ENCODE data around the gene ADGRV1.
A peak's percentile ranks its signal among the peaks of the same experiment; 100 is the strongest.

Gene ADGRV1

GRCh38 chr5:90965110-90965685 is 406.6 kb downstream of the ADGRV1 start:
- Histone ChIP-seq H4K91ac (ENCODE audit: low read depth, low read length) (no peak overlapping the region), H4K8ac (ENCODE audit: low read depth, low read length) (no peak overlapping the region), H3K79me1 (ENCODE audit: low read length) (no peaks in the 10 kb centered on the region), H3K9me3 (ENCODE audit: insufficient read depth, low read depth, low read length) (peaks cover 2% of the 10 kb centered on the region), H4K12ac (ENCODE audit: low read depth, low read length) (no peak overlapping the region), H3K27me3 (ENCODE audit: insufficient read depth, low read length) (no peaks in the 10 kb centered on the region), H3K14ac (ENCODE audit: low read length) (no peak overlapping the region), H2BK5ac (ENCODE audit: low read depth, low read length, poor library complexity) (no peak overlapping the region), H2AFZ (ENCODE audit: insufficient read depth, low read length, poor library complexity) (no peak overlapping the region), H3K27ac (ENCODE audit: low read depth, low read length) (no peak overlapping the region), H3K9ac (ENCODE audit: low read length) (no peak overlapping the region), H3K18ac (ENCODE audit: low read length) (no peak overlapping the region), H3K79me2 (ENCODE audit: control insufficient read depth, insufficient read depth, low read length, poor library complexity) (no peaks in the 10 kb centered on the region), H3K4me2 (ENCODE audit: low read length) (no peak overlapping the region), H2AK5ac (ENCODE audit: low read length) (no peak overlapping the region), H2BK120ac (ENCODE audit: insufficient read depth, low read length, poor library complexity) (no peak overlapping the region), H3K4ac (ENCODE audit: low read depth, low read length) (no peak overlapping the region), H2BK12ac (ENCODE audit: low read length) (no peak overlapping the region), H3K36me3 (ENCODE audit: control insufficient read depth in 1 of 2, insufficient read depth in 2 of 2, low read length in 2 of 2) (peaks cover 0 to 4% of the 10 kb centered on the region in 2 experiments), H3K4me3 (ENCODE audit: low read depth, low read length) (no peak overlapping the region), H3K4me1 (ENCODE audit: control insufficient read depth in 1 of 2, insufficient read depth in 2 of 2, low read length in 2 of 2) (no peaks in the 10 kb centered on the region), H3K23ac (ENCODE audit: low read length) (no peak overlapping the region)
- WGBS (ENCODE audit: extremely low coverage, insufficient coverage, insufficient read length): no CpG with 5 or more reads among the region's 7 CpGs
- peak in 1 of 2 donors; percentile 16 for DNase-seq

GRCh38 chr5:90967443-90967842 is 408.8 kb downstream of the ADGRV1 start:
- Histone ChIP-seq H3K18ac (ENCODE audit: low read length) (no peak overlapping the region), H2AK5ac (ENCODE audit: low read length) (no peak overlapping the region), H3K4me1 (ENCODE audit: control insufficient read depth in 1 of 2, insufficient read depth in 2 of 2, low read length in 2 of 2) (no peaks in the 10 kb centered on the region), H2BK5ac (ENCODE audit: low read depth, low read length, poor library complexity) (no peak overlapping the region), H4K12ac (ENCODE audit: low read depth, low read length) (no peak overlapping the region), H3K27ac (ENCODE audit: low read depth, low read length) (no peak overlapping the region), H3K27me3 (ENCODE audit: insufficient read depth, low read length) (no peaks in the 10 kb centered on the region), H4K8ac (ENCODE audit: low read depth, low read length) (no peak overlapping the region), H2AFZ (ENCODE audit: insufficient read depth, low read length, poor library complexity) (no peak overlapping the region), H2BK12ac (ENCODE audit: low read length) (no peak overlapping the region), H3K4ac (ENCODE audit: low read depth, low read length) (no peak overlapping the region), H3K36me3 (ENCODE audit: control insufficient read depth in 1 of 2, insufficient read depth in 2 of 2, low read length in 2 of 2) (peaks cover 0 to 4% of the 10 kb centered on the region in 2 experiments), H2BK120ac (ENCODE audit: insufficient read depth, low read length, poor library complexity) (no peak overlapping the region), H3K9me3 (ENCODE audit: insufficient read depth, low read depth, low read length) (peaks cover 2% of the 10 kb centered on the region), H3K14ac (ENCODE audit: low read length) (no peak overlapping the region), H3K79me1 (ENCODE audit: low read length) (no peaks in the 10 kb centered on the region), H4K91ac (ENCODE audit: low read depth, low read length) (no peak overlapping the region), H3K9ac (ENCODE audit: low read length) (no peak overlapping the region), H3K4me2 (ENCODE audit: low read length) (no peak overlapping the region), H3K79me2 (ENCODE audit: control insufficient read depth, insufficient read depth, low read length, poor library complexity) (no peaks in the 10 kb centered on the region), H3K23ac (ENCODE audit: low read length) (no peak overlapping the region), H3K4me3 (ENCODE audit: low read depth, low read length) (no peak overlapping the region)
- no CpG with 5 or more reads among the region's 2 CpGs for WGBS (ENCODE audit: extremely low coverage, insufficient coverage, insufficient read length)
- DNase-seq: no peak

DNA sequence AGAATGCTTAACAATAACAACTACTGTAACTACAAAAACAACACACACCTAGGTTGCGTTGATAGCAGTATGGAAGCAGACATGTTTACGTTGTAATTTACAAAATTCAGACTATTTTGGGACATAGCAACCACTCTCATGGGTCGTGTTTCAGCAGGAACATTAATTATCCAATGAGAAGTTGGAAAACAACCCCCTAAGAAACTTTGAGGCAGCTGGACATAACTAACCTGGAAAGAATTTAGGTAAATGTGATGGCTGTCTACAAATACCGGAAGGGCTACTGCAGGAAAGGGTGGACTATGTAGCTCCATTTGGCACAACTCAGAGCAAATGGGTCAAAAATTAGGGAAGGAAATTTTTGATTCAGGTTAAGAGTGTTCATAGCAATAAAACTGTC is 409.3 kb downstream of the ADGRV1 start:
- Histone ChIP-seq H2BK5ac (ENCODE audit: low read depth, low read length, poor library complexity) (no peak overlapping the region), H3K4me3 (ENCODE audit: low read depth, low read length) (no peak overlapping the region)
- WGBS (ENCODE audit: extremely low coverage, insufficient coverage, insufficient read length): no CpG with 5 or more reads among the region's 4 CpGs

GRCh38 chr5:90968319-90968718 is 409.7 kb downstream of the ADGRV1 start:
- Histone ChIP-seq H3K23ac (ENCODE audit: low read length) (no peak overlapping the region), H3K27ac (ENCODE audit: low read depth, low read length) (no peak overlapping the region), H2AFZ (ENCODE audit: insufficient read depth, low read length, poor library complexity) (no peak overlapping the region), H4K8ac (ENCODE audit: low read depth, low read length) (no peak overlapping the region), H3K4me3 (ENCODE audit: low read depth, low read length) (no peak overlapping the region), H3K36me3 (ENCODE audit: control insufficient read depth in 1 of 2, insufficient read depth in 2 of 2, low read length in 2 of 2) (peaks cover 0 to 4% of the 10 kb centered on the region in 2 experiments), H3K4me2 (ENCODE audit: low read length) (no peak overlapping the region), H2BK12ac (ENCODE audit: low read length) (no peak overlapping the region), H2BK120ac (ENCODE audit: insufficient read depth, low read length, poor library complexity) (no peak overlapping the region), H2AK5ac (ENCODE audit: low read length) (no peak overlapping the region), H4K12ac (ENCODE audit: low read depth, low read length) (no peak overlapping the region), H3K9ac (ENCODE audit: low read length) (no peak overlapping the region), H3K4me1 (ENCODE audit: control insufficient read depth in 1 of 2, insufficient read depth in 2 of 2, low read length in 2 of 2) (no peaks in the 10 kb centered on the region), H3K79me2 (ENCODE audit: control insufficient read depth, insufficient read depth, low read length, poor library complexity) (no peaks in the 10 kb centered on the region), H2BK5ac (ENCODE audit: low read depth, low read length, poor library complexity) (no peak overlapping the region), H3K4ac (ENCODE audit: low read depth, low read length) (no peak overlapping the region), H3K79me1 (ENCODE audit: low read length) (no peaks in the 10 kb centered on the region), H3K14ac (ENCODE audit: low read length) (no peak overlapping the region), H3K9me3 (ENCODE audit: insufficient read depth, low read depth, low read length) (peaks cover 2% of the 10 kb centered on the region), H3K18ac (ENCODE audit: low read length) (no peak overlapping the region), H4K91ac (ENCODE audit: low read depth, low read length) (no peak overlapping the region), H3K27me3 (ENCODE audit: insufficient read depth, low read length) (no peaks in the 10 kb centered on the region)
- no peak for DNase-seq

More for the DNA sequence above, 409.3 kb downstream of the ADGRV1 start:
- no peak overlapping the region for H2AK5ac ChIP-seq (ENCODE audit: low read length)
- peaks cover 2% of the 10 kb centered on the region for H3K9me3 ChIP-seq (ENCODE audit: insufficient read depth, low read depth, low read length)
- H2BK120ac ChIP-seq (ENCODE audit: insufficient read depth, low read length, poor library complexity): no peak overlapping the region
- peaks cover 0 to 4% of the 10 kb centered on the region in 2 experiments for H3K36me3 ChIP-seq (ENCODE audit: control insufficient read depth in 1 of 2, insufficient read depth in 2 of 2, low read length in 2 of 2)
- no peak overlapping the region for H2AFZ ChIP-seq (ENCODE audit: insufficient read depth, low read length, poor library complexity)
- no peak overlapping the region for H3K27ac ChIP-seq (ENCODE audit: low read depth, low read length)
- H3K9ac ChIP-seq (ENCODE audit: low read length): no peak overlapping the region
- no peaks in the 10 kb centered on the region for H3K79me1 ChIP-seq (ENCODE audit: low read length)
- H2BK12ac ChIP-seq (ENCODE audit: low read length): no peak overlapping the region
- no peak overlapping the region for H3K18ac ChIP-seq (ENCODE audit: low read length)
- H3K23ac ChIP-seq (ENCODE audit: low read length): no peak overlapping the region
- H3K79me2 ChIP-seq (ENCODE audit: control insufficient read depth, insufficient read depth, low read length, poor library complexity): no peaks in the 10 kb centered on the region
- DNase-seq: peak in 1 of 2 donors; percentile 61
- H3K4me2 ChIP-seq (ENCODE audit: low read length): no peak overlapping the region
- H3K27me3 ChIP-seq (ENCODE audit: insufficient read depth, low read length): no peaks in the 10 kb centered on the region
- H4K12ac ChIP-seq (ENCODE audit: low read depth, low read length): no peak overlapping the region
- no peaks in the 10 kb centered on the region for H3K4me1 ChIP-seq (ENCODE audit: control insufficient read depth in 1 of 2, insufficient read depth in 2 of 2, low read length in 2 of 2)
- no peak overlapping the region for H4K8ac ChIP-seq (ENCODE audit: low read depth, low read length)
- no peak overlapping the region for H3K14ac ChIP-seq (ENCODE audit: low read length)
- no peak overlapping the region for H3K4ac ChIP-seq (ENCODE audit: low read depth, low read length)
- no peak overlapping the region for H4K91ac ChIP-seq (ENCODE audit: low read depth, low read length)

Measured in trophoblast cell (in vitro differentiated cells and primary cell).